Brain pericyte (primary cell): ENCODE data around the gene AXIN1.

Experiments
- DNase-seq: peaks from one replicate; pipeline ENCODE4 v3.0.0-alpha.2; 2012; ENCODE audit warnings: low read depth, low spot score

The AXIN1 gene

DNA sequence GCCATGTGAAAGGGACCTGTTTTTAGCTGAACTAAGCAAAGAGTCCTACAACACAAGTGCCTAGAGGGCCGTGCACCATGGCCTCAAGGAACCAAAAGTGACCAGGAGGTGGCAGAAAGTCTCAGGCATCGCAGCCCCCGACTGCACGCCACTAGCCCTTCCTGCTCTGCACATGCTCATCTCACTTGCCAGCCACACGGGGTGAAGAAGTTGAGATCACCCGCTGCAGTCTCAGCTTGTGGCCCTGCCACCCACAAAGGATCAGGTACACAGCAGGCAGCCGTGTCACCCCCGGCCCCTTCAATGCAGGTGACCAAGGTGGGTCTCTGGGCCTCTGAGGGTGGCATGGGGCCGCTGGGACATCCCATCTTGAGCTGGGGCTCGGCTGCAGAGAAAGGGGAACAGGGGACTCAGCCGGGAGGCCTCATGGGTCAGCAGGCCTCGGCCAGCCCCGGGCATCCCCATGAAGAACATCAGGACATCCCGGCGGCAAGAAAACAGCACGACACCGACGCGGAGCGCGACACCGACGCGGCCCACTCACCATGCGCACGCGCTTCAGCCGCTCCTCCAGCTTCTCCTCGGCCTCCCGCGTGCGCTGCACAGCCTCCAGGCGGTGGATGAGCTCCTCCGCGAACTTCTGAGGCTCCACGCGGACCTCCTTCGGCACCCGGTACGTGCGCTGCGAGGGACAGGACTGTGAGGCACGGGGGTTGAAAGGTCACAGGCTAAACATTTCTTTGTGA is 48.6 kb downstream of the AXIN1 start:
- DNase-seq: no peak

DNA sequence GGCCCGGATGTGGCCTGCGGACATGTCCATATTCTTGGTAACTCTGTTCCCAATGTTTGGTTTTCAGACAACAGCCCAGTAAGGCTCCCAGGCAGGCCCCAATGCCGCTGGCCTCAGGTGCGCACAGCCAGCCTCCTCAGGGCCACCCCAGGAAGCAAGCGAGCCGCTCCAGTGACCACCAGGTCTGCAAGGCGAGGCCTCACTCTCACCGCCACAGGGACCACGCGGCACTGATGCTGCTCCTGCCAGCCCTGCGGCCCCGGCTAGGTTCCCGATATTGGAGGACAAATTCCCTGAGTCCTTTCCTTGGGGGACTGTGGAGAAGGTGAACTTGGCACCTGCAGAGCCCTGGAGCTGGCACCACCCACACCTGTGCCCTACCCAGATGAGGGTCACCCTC is 50.6 kb downstream of the AXIN1 start:
- DNase-seq: no peak

DNA sequence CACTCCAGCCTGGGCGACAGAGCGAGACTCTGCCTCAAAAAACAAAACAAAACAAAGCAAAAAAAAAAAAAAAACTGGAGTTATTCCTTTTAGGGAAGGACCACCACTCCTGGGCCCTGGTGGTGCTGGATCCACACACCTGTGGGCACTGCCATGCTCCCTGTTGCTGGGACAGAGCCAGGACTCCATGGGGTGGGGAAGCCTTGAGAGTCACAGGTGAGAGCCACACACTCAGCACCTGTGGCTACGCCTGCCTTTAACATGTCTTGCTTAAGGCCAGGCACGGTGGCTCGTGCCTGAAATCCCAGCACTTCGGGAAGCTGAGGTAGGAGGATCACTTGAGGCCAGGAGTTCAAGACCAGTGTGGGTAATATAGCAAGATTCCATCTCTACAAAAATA is 51.3 kb downstream of the AXIN1 start:
- no peak for DNase-seq

DNA sequence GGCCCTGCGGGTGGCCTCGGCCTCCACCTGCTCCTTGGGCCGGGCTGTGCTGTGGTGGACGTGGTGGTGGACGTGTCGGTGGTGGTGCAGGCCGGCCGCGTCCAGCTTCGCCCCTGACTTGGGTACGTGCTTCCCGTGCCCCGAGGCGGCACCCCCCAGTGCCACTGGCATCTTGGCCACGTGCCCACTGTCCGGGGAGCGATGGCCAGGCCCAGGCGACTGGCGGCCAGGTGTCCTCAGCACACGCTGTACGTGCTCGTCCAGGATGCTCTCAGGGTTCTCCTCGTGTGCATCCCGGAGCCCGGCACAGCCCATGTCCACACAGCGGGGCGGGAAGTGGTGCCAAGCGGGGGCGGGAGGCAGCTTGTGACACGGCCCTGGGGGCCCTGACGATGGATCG is 54.7 kb downstream of the AXIN1 start:
- DNase-seq: no peak

DNA sequence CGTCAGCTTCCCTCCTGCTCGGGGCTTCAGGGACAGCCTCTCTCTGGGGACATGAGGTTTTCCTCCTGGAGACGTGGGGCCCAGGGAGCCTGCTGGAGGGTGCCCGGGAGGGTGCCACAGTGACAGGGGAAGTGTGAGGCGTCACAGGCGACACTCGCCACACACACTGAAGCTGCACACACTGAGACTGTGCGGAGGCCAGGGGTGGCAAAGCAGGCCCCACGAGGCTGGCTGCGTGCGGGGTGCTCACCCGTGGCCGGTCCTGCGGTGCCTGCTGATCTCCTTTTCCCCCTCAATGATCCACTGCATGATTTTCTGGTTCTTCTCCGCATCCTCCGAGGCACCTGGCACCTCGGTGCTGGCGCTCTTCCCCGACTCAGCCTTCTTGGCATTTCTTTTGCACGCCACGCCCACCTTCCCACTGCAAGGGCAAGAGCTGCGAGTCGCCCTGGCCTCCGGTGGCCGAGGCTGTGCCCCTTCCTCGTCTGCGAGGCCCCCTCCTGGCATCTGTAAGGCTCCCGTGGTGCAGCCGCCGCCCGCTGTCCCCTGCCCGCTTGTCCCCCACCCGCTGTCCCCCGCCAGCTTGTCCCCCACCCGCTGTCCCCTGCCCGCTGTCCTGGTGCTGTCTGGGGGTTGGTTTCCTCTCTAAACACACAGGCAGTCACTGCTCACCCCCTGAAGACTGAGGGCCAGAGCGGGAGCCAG is 55.6 kb downstream of the AXIN1 start:
- DNase-seq: no peak

DNA sequence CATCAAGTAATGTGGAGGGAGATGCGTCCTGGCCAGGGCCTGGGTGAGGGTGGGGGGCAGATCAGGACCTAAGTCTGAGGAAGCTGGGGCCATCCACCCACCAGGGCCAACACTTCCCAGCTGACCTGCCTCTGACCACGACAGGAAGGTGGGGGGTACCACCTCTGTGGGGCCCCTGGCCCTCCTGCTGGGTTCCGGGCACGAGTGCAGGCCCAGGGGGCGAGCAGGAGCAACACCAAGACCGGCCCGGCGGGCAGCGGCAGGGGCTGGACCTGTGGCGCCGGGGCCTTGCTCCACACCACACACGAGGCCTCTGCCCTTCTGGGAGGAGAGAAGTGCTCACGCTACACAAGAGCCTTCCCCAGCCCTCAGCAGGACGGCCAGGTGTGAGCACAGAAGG is 56.2 kb downstream of the AXIN1 start:
- DNase-seq: no peak

DNA sequence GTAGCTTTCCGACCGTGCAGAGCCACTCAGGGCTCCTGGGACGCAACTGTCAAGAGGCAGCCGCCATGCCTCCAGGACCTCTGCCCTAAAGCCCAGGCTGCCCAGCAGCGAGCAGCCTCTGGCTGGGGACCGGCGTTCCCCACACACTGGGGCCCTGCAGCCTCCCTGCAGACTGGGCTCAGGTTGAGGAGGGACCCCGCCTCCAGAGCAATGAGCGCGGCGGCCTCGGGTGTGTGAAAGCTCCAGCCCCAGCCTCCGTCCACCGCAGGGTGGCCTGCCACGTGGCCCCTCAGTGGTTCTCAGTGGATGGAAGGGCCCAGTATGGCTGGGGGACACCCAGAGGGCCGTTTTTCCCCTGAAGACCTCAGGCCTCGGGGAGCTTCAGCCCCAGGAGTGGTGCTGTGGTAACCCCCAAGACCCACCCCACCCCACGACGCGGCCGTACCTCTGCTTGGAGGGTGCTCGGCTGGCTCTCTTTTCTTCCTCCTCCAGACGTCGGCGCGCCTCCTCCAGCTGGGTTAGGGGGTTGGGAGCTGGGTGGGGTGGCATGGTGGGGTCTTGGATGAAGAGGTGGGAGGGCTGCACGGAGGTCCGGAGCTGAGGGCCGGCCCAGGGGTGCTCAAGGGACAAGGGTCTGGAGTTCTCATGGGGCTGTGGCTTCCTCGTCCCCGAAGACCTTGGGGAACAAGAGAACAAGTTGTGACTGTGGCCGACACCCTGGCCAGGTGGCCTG is 59.3 kb downstream of the AXIN1 start:
- DNase-seq: no peak

DNA sequence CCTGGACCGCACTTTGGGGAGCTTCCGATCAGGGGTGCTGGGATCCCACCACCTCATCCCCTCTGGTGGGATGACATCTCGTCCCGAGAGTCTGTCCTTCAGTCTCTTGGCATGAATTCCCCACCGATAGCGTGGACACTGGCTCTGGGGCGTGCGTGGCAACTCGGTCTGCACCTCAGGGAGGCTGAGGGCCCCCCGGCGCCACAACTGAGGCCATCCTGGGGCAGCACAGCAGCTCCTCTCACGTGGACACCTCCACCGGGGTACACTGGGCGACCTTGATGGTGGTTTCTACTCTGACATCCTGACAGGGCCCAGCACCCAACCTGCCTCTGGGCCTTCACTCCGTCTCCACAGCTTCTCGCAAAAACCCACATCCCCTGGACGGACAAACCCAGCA is 61.0 kb downstream of the AXIN1 start:
- no peak for DNase-seq

DNA sequence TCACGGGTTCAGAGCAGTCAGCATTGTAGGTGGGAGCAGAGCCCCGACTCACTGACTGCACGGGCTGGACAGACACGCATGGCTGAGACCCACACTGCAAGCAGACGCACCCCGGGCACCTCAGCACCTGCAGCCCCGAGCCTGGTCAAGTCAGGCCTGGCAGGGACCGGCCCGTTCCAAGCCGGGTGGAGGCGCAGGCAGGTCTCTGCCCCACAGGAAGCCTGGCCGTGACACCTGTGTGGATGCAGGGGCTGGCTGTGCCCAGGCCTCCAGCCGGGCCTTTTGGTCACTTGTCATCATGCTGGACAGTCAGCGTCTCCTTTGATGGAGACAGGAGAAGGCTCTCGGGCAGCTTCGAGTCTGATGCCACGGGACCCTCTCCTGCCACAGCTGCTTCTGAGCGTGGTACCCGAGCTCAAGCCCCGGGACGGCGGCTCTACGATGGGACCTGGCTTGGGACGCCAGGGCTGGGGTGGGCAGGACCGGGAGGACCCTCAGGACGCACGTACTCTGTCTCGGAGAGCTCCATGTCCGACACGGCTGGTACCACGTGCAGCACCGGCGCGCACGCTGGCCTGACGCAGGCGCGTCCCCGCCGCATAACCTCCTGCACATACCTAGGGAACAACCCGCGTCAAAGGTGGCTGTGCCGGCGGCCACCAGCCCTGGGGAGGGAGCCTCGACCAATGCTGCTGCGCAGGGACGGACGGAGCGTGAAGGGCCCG is 61.7 kb downstream of the AXIN1 start:
- DNase-seq: no peak

DNA sequence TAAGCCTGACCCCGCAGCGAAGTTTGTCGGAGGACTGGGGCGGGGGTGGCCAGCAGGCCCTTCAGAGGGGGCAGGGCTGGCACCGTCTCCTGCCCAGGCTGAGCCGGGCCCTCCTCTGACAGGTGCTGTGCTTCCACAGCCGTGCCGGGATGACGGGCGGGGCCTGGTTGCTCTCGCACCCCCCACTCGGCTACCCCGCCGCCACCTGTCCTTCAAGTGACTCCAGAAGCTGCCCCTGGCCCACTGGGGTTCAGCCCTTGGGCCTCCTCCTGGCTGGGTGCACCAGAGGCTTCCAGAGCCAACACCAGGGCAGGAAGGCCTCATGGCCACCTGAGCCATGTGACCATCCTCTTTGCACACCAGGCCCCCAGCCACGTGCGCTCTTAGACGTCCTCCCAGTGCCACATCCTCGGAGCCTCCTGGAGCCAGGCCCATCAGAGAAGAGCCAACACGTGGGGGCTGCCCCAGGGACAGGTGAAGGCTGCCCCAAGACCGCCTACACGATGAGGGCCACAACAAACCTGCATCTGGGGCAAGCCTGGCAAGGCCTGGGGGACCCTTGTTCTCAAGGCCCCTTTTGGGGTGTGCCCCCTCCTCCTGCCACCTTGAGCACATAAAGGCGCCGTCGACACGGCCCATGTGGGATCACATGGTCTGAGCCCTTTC is 62.4 kb downstream of the AXIN1 start:
- no peak for DNase-seq

DNA sequence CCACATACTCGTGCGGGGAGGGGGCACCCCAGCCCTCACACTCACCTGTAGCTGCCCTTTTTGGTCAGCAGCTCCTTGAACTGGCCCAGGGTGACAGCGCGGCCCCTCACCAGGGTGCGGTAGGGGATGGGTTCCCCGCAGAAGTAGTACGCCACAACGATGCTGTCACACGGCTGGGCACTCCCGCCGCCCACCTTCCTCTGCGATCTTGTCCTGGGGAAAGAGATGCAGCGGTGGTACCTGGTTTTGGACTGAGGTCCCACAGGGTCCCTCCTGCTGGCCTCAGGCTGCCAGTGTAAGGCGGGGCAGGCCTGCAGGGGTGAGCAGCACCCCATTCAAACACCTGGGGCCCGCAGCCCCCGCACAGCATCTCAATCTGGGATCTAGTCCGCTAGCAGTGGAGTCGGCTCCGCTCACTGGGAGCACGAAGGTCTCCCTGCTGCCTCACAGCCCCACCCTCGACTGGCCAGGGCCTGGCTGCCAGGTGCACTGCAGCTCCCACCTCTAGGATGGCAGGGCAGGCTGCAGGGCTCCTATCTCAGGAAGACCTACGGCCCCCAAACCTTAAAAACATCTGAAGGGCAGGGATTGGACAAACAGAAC is 63.0 kb downstream of the AXIN1 start:
- DNase-seq: no peak

DNA sequence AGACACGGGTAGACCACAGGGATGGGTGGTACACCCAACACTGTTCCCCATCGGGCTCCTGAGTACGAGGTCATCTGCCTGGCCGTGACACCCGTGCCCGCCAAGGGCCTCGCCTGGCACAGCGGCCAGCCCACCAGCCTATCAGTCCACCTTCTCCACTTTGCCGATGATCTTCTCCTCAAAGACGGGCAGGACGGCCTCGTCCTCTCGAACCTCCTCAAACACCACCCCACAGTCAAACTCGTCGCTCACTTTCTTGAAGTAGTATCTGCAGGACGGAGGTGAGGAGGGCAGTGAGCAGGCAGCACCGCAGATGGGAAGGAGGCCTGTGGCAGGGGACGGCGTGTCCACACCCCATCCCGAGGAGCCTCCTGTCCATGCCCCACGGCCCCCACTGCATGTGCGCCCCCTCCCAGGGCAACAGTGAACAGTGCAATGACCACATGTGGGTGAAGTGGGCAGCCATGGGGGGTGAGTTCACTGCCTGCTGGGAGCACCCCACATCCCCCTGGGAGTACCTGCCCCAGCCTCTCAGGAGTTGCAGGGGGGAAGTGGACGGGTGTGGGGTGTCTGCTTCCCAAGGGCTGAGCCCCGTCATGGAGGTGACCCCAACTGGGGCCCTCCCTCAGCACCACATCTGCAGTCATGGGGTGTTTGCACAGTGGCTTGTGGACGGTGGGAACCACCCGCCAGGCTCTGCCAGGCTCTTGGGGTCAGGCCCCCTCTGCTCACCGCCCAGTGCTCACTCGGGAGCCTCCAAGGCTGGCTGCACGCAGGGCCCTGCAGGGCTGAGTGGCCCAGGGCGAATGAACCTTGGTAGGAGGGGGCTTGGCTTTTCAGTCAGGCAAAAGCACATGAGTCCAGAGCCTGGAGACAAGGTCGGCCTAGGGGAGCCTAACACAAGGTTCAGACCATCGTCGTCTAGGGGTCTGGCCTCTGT is 64.3 kb downstream of the AXIN1 start:
- no peak for DNase-seq

DNA sequence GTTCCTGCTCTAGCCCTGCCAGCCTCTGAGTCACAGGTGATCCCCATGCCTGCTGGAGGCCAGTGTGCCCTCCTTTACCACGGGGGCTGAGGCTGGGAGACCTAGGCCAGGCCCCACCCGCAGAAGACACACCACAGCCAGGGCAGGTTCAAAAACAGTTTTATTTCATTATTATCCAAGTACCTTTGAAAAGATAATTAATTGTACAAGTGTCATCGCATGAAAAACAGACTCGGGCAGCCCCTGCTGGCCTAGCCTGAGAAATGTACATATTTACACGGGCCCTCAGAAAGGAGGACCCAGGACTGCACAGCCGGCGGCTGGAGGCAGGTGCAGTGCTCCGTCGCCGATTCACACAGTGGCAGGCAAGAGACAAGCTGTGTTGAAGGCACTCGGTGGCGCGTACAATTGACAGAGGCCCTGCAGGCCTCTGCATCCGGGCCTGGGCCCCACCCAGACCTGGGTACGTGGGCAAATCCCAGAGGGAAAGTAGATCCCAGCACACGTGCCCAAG is 65.2 kb downstream of the AXIN1 start:
- DNase-seq: no peak

DNA sequence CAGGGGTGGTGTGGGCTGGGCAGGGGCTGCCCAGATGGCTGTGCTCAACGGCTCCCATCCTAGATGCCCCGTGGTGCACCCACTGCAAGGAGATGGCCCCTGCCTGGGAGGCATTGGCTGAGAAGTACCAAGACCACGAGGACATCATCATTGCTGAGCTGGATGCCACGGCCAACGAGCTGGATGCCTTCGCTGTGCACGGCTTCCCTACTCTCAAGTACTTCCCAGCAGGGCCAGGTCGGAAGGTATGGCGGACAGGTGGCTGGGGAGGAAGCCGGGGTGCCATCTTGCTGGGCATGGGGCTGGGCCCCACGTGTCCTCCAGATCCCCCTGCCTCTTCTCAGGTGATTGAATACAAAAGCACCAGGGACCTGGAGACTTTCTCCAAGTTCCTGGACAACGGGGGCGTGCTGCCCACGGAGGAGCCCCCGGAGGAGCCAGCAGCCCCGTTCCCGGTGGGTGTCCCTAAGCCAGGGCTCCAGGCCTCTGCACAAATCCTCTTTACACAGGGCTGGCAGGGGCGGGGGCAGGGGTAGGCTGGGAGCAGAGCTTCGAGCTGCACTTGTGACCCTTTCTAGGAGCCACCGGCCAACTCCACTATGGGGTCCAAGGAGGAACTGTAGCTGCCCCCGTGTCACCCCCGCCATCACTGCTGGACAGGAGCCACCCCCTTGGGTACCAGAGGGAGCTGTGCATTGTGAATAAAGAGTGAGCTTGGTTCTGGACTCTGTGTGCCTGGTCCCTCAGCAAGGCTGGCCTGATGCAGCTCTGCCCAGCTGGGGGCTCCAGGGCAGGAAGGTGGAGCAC is 65.8 kb downstream of the AXIN1 start:
- DNase-seq: no peak

DNA sequence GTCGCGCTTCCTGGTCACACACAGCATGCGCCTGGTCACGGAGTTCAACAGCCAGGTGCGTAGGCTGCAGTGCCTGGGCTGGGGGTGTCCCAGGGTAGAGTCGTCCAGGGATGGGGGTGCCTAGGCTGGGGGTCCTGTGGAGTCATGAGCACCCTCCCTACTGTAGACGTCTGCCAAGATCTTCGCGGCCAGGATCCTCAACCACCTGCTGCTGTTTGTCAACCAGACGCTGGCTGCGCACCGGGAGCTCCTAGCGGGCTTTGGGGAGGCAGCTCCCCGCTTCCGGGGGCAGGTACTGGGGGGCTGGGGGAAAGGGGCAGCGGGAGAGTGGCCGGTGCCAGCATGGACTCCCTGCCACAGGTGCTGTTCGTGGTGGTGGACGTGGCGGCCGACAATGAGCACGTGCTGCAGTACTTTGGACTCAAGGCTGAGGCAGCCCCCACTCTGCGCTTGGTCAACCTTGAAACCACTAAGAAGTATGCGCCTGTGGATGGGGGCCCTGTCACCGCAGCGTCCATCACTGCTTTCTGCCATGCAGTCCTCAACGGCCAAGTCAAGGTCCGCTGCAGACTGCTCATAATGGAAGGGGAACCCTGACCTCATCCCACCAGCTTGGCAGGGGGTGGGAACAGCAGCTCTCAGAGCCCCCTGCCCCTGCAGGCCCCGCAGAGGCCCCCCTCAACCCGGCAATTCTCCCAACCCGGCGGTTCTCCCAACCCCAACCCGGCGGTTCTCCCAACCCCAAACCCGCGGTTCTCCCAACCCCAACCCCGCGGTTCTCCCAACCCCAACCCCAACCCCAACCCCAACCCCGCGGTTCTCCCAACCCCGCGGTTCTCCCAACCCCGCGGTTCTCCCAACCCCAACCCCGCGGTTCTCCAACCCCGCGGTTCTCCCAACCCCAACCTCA is 67.1 kb downstream of the AXIN1 start:
- DNase-seq: no peak

DNA sequence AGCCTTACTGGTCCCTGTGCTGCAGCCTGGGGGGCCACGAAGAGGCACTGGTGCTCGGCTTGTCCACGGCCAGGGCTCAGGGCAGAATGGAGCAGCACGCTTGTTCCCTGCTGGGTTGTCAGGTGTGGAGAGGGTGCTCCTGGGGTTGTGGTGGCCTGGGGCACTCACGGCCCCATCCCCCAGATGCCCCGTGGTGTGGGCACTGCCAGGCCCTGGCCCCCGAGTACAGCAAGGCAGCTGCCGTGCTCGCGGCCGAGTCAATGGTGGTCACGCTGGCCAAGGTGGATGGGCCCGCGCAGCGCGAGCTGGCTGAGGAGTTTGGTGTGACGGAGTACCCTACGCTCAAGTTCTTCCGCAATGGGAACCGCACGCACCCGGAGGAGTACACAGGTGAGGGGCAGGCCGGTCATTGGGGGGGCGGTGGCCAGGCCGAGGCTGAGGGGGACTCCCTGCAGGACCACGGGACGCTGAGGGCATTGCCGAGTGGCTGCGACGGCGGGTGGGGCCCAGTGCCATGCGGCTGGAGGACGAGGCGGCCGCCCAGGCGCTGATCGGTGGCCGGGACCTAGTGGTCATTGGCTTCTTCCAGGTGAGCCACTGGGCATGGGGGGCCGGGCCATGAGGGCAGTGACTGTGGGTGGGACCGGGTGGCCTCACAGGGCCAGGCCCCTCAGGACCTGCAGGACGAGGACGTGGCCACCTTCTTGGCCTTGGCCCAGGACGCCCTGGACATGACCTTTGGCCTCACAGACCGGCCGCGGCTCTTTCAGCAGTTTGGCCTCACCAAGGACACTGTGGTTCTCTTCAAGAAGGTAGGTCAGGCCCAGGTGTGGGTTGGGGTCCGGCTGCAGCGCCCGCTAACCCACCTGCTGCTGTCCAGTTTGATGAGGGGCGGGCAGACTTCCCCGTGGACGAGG is 68.1 kb downstream of the AXIN1 start:
- no peak for DNase-seq
